Globus pallidus (tissue), 1 donor: ENCODE measurements around the gene RHOT1.
"Not testable (repeated sequence)": the region's sequence is repeated elsewhere in the genome, so short reads cannot be mapped to it uniquely, and the experiment has no call there.

ENCODE experiments used
- DNase-seq: peaks from one replicate; pipeline ENCODE4 v3.0.0-alpha.2; 2015; ENCODE audit warnings: low spot score

The RHOT1 gene

DNA sequence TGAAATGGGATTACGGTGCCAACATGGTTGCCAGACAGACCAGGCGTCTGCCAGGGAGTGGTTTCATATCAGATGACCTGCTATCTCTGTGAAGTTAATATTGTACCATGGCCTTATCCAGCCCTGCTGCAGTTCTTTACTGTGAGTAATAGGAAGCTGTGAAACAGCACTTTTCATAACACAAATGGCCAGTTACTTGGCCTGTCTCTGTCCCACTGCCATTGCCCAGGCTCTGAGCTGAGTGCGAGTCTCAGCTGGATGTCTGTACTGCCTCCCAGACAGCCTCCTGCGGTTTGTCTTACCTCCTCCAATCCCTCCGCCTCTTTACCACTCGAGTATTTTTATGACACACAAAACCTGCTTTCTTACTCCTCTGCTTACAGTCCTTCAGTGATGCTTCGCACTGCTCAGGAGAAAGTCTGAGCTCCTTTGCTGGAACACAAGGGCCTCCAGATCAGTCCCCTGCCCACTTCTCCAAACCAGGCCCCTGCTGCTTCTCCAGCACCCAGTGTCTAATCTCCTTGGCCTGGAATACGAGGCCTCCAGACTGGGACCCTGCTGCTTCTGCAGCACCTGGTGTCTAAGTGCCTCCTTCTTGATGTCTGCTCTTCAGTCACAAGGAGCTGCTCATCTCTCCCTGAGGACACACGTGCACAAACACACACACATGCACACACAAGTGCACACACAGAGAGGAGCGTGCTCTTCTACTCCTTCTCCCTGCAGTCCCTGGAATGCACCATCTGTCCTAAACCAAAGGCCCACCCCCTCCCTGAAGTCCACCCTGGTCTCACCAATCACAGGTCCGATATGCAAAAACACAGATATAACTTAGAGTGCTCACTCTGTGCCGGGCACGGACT lies 17.1 kb upstream of the RHOT1 start:
- no peak for DNase-seq

GRCh38 chr17:32125848-32126153 lies 16.5 kb upstream of the RHOT1 start:
- no peak for DNase-seq

DNA sequence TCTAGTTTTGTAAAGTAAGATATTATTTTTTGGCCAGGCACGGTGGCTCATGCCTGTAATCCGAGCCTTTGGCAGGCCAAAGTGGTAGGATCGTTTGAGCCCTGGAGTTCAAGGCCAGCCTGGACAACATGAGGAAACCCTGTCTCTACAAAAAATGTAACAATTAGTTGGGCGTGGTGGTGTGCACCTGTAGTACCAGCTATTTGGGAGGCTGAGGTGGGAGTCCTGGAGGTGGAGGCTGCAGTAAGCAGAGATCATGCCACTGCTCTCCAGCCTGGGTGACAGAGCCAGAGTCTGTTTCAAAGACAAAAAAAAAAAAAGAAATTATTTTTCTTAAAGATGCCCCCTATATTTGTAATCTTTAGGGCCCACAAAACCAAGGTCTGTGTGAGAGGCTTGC lies 16.0 kb upstream of the RHOT1 start:
- DNase-seq = no peak

DNA sequence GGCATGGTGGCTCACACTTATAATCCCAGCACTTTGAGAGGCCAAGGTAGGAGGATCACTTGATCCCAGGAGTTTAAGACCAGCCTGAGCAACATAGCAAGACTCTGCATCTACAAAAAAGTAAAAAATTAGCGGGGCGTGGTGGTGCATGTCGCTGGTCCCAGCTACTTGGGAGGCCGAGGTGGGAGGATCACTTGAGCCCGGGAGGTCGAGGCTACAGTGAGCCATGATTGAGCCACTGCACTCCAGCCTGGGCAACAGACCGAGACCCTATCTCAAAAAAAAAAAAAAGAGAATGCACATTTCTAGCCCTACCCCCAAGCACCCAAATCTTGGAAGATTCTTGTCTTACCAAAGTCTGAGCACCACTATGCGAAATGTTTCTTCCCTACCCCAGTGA lies 15.6 kb upstream of the RHOT1 start:
- DNase-seq = no peak

GRCh38 chr17:32127158-32127897 lies 15.0 kb upstream of the RHOT1 start:
- DNase-seq = peak; percentile 80

DNA sequence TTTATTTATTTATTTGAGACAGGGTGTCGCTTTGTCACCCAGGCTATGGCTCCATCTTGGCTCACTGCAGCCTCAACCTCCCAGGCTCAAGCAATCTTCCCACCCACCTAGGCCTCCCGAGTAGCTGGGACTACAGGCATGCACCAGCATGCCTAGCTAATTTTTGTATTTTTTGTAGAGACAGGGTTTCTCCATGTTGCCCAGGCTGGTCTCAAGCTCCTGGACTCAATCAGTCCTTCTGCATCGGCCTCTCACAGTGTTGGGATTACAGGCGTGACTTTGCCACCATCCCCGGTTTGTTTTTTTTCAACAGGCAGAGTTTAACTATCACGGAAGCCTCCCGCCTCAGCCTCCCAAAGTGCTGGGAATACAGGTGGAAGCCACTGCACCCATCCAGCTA lies 13.8 kb upstream of the RHOT1 start:
- not testable (repeated sequence) for DNase-seq

DNA sequence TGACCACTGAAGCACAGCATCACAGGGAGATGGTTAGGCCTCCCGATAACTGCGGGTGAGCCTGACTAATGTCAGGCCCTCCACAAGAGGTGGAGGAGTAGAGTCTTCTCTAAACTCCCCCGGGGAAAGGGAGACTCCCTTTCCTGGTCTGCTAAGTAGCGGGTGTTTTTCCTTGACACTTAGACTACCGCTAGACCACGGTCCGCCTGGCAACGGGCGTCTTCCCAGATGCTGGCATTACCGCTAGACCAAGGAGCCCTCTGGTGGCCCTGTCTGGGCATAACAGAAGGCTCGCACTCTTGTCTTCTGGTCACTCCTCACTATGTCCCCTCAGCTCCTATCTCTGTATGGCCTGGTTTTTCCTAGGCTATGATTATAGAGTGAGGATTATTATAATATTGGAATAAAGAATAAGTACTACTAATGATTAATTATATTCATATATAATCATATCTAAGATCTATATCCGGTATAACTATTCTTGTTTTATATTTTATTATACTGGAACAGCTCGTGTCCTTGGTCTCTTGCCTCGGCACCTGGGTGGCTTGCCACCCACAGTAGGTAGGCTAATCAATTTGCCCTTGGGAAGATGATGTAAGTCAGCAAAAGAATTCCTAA lies 6.7 kb upstream of the RHOT1 start:
- DNase-seq = not testable (repeated sequence)

DNA sequence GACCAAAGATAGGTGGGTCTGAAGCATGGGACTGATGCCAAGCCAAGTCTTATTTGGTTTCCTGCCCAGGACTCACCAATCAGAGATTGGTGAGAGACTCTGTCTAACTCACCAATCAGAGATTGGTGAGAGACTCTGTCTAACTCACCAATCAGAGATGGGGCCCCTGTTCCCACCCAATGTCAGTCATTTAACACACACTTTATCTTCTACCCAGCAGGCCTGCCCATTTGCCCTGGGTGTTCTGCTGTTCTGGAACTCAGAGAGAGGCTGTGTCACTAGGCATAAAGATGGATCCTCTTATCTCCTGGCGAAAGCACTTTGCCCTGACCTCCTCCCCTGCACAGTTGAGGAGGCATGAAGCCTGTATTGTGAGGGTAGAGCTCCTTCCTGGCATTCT lies 5.4 kb upstream of the RHOT1 start:
- no peak for DNase-seq

DNA sequence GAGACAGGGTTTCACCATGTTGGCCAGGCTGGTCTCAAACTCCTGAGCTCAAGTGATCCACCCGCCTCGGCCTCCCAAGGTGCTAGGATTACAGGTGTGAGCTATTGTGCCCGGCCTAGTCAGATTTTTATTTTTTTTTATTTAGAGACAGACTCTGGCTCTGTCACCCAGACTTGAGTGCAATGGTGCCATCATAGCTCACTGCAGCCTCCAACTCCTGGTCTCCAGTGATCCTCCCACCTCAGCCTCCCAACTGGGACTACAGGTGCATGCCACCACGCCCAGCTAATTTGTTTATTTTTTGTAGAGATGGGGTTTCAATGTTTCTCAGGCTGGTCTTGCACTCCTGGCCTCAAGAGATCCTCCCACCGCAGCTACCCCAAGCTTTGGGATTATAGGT lies 2.8 kb upstream of the RHOT1 start:
- not testable (repeated sequence) for DNase-seq

DNA sequence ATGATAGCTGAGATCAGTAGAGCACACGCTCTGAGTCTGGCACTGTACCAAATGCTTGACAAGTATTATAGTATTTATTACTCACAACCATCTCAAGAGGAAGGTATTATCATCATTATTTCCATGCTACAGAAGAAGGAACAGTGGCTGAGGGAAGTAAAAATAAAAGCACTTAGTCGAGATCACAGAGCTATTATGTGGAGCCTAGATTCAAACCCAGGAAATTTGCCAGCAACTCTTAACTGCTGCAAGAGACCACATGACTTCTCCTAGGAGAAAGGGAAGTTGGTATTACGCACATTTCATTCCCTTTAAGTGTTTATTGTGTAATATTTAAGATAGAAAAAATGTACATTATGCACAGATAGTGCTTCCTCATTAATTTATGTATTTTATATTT lies 1.0 kb upstream of the RHOT1 start:
- DNase-seq = peak; percentile 86

GRCh38 chr17:32141679-32142037 lies 644 bp upstream of the RHOT1 start:
- DNase-seq = peak; percentile 33

- DNase-seq = no peak
Measured at GRCh38 chr17:32142857-32143526, 690 bp downstream of the RHOT1 start.

GRCh38 chr17:32143527-32143870 lies 1.2 kb downstream of the RHOT1 start:
- no peak for DNase-seq

DNA sequence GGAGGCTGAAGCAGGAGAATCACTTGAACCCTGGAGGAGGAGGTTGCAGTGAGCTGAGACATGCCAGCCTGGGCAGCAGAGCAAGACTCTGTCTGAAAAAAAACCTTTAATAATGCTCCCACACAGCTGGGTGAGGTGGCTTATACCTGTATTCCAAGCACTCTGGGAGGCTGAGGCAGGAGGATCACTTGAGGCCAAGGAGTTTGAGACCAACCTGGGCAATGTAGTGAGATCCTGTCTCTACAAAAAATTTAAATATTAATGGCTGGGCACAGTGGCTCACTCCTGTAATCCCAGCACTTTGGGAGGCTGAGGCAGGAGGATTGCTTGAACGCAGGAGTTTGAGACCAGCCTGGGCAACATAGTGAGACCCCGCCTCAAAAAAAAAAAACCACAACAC lies 2.1 kb downstream of the RHOT1 start:
- DNase-seq = not testable (repeated sequence)

DNA sequence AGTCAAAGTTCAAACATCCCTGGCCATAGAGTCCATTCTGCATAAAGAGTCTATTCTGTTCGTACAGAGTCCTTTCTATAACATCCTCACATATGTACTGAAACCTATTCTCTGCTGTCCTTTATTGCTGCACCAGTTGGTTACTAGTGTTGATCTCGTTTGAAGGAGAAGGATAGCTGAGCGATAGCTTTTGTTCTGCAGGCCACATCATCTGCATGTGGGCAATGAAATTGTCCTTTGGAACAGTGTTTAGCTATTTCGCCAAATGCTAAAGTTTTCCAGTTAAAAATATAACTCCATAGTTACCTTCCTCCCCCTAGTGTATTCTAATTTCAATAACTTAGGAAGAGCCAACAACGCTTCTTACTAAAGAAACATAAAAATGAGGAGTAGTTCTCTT lies 6.0 kb downstream of the RHOT1 start:
- no peak for DNase-seq

GRCh38 chr17:32150358-32150757 lies 8.1 kb downstream of the RHOT1 start:
- no peak for DNase-seq

DNA sequence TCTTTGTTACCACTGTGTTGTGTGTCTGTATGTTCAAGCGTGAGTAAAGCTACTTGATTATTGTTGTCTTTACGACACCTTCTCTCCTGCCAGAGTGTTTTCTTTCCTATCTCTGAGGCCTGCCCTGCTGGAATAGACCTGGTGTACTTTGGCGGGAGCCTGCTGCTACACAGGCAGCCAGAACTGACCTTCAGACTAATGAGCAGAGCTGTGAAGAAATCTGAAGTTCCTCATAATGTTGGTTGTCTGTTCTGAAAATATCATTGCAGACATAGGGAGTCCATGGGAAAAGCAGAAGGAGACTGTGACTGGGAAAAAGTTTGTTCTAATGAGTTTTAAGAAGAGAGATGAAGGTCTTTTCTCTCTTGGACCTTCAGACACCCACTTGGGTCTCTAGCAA lies 9.8 kb downstream of the RHOT1 start:
- no peak for DNase-seq

- no peak for DNase-seq
Measured at GRCh38 chr17:32155896-32156295, 13.6 kb downstream of the RHOT1 start.

GRCh38 chr17:32156656-32157055 lies 14.4 kb downstream of the RHOT1 start:
- no peak for DNase-seq

GRCh38 chr17:32157225-32157624 lies 14.9 kb downstream of the RHOT1 start:
- DNase-seq = no peak

DNA sequence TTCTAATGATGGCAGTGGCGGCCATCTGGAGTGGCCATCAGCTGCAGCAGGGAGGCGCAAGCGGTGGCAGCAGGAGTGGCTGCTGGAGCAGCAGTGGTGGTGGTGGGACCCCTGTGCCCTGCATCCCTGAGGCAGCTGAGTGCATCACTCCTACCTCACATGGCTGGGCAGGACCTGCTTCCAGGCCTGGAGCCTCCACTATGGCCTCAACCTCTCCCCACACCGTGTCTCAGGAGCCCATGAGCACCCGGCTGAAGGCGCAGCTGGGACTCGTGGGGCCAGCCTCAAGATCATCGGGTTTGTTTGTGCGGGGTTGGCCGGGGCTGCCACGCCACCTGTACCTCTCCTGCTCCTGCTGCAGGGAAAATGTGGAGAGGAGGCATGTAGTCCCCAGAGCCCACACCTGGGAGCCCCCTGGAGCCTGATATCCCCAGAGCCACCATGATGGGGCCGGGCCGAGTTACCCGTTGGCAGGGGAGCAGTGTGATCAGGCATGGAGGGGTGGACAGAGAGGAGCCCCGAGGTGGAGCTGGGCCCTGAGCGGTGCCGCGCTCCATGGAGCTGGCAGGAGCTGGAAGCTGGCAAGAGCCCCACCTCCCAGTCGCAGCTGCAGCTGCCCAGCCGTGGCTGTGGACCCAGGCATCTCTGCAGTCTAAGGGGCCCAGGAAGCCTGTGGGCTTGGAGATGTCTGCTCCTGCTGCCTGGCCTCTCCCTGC lies 16.7 kb downstream of the RHOT1 start:
- peak; percentile 69 for DNase-seq
